NCI-H2227 (cell line): ENCODE data around the gene ZNF816.
"Not testable (repeated sequence)": the region's sequence is repeated elsewhere in the genome, so short reads cannot be mapped to it uniquely, and the experiment has no call there.

Experiments used
- DNase-seq: peaks from one replicate; lab custom pipeline; 2025; ENCODE audit not compliant: unreplicated experiment; lab: John Stamatoyannopoulos, UW

Gene ZNF816

GRCh38 chr19:52961981-52962380, 700 bp downstream of the ZNF816 start:
- DNase-seq: no peak

- DNase-seq: no peak
Measured at GRCh38 chr19:52959613-52960295, 2.9 kb downstream of the ZNF816 start.

- DNase-seq: no peak
Measured at GRCh38 chr19:52957591-52957990, 5.1 kb downstream of the ZNF816 start.

- no peak for DNase-seq
Measured at GRCh38 chr19:52956917-52957316, 5.8 kb downstream of the ZNF816 start.

- no peak for DNase-seq
Measured at GRCh38 chr19:52949422-52949821, 13.3 kb downstream of the ZNF816 start.

GRCh38 chr19:52948025-52948770, 14.5 kb downstream of the ZNF816 start:
- DNase-seq: no peak

GRCh38 chr19:52946322-52947310, 16.1 kb downstream of the ZNF816 start:
- DNase-seq: peak; percentile 77

GRCh38 chr19:52945652-52946321, 16.9 kb downstream of the ZNF816 start:
- DNase-seq: no peak

- not testable (repeated sequence) for DNase-seq
Measured at GRCh38 chr19:52944703-52945493, 17.8 kb downstream of the ZNF816 start.

- DNase-seq: no peak
Measured at GRCh38 chr19:52943884-52944643, 18.6 kb downstream of the ZNF816 start.

GRCh38 chr19:52943134-52943883, 19.4 kb downstream of the ZNF816 start:
- DNase-seq: no peak

- peak; percentile 95 for DNase-seq
Measured at GRCh38 chr19:52942386-52943133, 20.1 kb downstream of the ZNF816 start.

- peak; percentile 70 for DNase-seq
Measured at GRCh38 chr19:52941941-52942385, 20.7 kb downstream of the ZNF816 start.

GRCh38 chr19:52941523-52941922, 21.2 kb downstream of the ZNF816 start:
- DNase-seq: peak; percentile 53

- not testable (repeated sequence) for DNase-seq
Measured at GRCh38 chr19:52940905-52941304, 21.8 kb downstream of the ZNF816 start.

GRCh38 chr19:52938761-52939160, 23.9 kb downstream of the ZNF816 start:
- no peak for DNase-seq

GRCh38 chr19:52936954-52937325, 25.7 kb downstream of the ZNF816 start:
- no peak for DNase-seq
